CD4-positive, alpha-beta T cell treated with Interleukin-4 for 1 hour (primary cell): ENCODE measurements around the gene CACTIN.
"Not testable (repeated sequence)": the region's sequence is repeated elsewhere in the genome, so short reads cannot be mapped to it uniquely, and the experiment has no call there.

Experiments used
- DNase-seq, 2 donors: peaks; one replicate each; pipeline ENCODE4 v3.0.0-alpha.2; 2020 to 2022

CACTIN gene

DNA sequence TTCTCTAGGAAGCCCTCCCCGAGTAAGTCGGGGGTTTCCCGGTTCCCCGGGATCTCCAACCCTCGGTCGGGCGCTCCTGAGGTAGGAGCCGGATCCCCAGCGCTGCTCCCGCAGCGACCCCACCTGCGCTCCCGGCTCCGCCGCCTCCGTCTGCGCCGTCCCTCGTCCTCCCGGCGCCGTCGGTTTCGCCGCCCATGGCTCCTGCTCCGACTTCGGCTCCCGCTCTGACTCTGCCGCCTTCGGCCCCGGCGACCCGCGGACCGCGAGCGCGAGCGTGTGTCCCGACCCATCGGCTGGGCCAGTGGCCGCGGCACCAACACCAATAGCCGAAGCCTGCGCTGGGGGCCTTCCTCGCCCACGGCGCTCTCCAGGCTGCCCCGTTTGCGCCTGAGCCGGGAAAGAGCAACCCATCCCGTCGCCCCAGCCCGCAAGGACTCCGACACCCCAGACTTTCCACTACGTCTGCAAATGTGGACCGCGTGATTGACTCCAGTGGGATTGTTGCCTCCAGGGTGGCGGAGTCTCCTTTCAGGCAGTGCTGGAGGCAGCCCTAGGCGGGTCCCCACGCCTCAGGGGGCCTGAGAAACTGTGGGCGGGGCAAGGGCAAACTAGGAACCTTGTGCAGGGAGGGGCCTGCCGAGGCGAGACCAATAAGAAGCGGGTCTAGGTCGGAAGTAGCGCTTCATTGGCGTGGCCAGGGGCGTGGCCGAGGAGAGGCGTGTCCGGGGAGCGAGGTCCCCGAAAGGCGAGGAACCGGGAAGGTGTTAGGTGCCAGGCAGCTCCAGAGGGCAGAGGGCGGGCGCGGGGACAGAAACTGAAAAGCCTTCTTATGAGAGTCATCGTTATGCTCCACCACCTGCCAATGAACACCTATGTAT lies at the start of gene CACTIN:
Gene CACTIN, minus strand, starts transcription at position 318 of the 878 bp plus-strand sequence. Its CDS starts 28 bp downstream, at position 290.
- DNase-seq: peak; percentile 98 to 99

DNA sequence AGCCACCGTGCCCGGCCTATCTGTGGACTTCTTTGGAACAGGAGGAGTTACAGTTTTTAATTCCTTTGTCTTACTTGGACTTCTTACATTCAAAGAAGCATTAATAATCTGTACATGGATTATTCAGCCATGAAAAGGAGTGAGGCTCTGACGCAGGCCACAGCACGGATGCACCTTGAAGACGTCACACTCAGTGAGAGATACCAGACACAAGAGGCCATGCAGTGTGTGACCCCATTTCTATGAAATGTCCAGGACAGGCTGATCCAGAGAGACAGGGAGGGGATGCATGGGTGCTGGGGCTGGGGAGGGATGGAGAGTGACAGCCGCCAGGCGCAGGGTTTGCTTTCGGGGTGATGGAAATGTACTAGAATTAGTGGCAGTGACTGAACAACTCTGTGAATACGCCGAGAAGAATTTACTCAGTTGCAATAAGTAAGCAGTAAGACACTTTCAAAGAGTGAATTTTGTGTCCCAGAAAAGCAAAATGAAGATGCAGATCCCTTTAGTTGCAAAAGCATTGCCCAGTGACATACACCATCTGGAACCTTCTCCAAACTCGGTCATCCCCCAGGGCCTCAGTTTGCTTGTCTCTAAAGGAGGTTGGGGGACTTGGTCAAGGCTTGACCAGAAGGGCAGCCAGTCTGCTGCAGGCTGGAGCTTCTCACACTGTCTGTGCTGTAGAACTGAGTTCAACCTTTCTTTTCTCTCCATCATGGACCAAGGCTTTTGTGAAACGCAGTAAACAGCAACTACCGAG lies 48.4 kb upstream of the CACTIN start:
- DNase-seq: no peak

GRCh38 chr19:3673506-3674439 lies 47.2 kb upstream of the CACTIN start:
- DNase-seq: no peak

DNA sequence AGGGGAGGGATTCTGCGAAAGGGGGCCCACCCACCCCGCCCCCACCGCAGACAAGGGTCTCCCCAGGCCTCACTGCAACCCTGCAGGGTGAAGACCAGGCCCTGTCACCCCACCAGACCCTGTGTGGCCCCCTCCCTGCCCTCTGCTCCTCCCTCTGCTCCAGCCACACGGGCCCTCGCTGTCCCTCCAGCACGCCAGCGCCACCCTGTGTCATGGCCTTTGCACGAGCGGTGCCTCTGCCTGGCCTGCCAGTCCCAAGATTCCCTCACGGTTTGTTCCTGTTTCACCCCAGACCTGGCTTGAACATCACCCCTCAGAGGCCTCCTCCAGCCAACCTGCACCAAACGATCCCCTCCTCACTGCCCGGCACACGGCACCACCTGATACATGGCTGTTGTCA lies 46.4 kb upstream of the CACTIN start:
- no peak for DNase-seq

DNA sequence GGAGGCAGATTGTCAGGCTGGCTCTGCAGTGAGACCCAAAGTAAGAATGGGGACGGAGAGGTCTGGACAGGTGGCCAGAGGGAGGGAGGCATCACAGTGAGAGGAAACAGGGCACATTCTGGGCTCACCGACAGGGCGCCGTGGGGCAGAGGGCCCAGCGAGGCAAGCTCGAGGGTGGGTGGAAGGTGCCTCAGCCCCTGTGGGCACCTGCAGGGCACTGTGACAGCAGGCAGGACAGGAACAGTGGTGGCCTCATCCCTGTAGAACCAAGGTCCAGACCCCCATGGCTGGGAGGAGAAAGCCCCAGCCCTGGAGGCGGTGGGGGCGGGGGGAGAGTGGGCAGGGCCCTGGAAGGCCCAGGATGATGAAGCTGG lies 46.0 kb upstream of the CACTIN start:
- no peak for DNase-seq

DNA sequence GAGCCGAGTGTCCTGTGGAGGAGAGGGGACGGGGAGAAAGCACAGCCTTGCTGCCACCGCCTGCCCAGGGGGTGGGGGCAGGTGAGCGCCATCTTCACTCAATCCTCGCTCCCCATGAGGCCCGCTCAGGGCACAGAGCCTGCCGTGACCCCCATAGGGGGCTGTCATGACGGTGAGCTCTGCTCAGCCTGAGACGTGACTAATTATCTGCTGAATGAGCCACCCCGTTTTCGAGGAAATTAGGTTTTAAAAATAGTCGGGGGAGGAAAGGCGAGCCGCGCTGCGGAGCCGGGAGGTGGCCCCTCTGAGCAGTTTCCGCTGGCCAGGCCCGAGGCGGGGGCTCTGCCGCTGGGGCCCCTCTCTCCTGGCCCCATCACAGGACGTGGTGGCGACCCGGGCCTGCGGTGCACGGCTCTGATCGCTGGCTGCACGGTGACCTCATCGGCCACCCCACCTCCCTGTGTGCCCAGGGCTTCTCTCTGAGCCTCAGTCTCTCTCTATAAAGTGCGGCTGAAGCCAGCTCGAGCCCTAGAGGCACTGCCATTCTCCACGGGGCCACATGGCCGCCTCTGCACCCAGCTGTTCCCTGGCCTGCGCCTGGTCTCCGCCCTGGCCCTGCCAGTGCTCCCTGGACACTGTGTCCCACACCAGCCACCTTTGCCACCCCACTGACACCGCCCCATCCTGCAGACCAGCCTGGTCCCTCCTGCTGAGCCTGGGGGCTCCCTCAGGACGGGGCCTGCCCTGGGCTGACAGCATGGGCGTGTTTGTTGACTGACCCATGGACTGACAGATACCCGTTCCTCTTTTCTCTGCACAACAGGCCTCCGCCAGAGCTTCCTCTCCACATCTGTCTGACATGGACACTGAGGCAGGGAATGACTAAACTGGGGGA lies 45.3 kb upstream of the CACTIN start:
- DNase-seq: no peak

DNA sequence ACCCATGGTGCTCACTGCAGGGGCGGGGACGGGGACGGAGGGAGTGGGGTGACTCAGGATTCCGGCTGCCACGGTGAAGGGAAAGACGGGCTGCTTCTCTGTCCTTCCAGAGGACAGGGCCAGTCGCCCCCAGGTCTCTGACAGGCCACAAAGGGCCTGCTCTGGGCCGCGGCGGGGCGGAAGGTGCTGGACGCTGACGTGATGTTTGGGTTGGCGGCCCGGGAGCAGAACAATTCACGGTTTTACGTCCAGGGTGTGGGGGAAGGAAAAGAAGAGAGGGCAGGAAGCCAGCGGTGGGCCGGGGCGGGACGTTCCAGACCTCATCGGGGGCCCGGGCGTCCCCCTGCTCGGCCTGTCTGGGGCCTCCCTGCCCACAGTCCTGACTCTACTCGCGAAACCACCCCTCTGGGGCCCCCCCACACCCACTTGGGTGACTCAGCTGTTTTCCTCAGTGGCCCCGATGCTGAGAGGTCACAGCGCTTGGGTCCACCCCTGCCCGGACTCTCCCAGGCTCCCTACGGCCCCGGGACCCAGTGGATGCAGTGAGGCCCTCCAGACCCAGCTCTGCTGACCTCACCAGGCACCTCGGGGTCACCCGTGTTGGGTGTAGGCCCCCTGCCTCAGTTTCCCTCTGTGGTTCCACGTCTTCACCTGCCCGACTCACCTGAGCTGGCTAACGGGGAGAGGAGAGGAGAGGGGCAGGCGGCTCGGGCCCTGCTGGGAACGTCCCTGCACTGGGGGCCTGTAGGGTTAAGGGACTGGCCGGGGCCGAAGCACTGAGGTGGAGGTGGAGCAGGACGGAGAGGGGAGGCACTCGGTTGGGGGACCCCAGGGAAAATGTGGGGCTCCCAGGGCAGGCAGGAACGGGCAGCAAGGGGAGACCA lies 44.4 kb upstream of the CACTIN start:
- DNase-seq: peak; percentile 35 to 48

DNA sequence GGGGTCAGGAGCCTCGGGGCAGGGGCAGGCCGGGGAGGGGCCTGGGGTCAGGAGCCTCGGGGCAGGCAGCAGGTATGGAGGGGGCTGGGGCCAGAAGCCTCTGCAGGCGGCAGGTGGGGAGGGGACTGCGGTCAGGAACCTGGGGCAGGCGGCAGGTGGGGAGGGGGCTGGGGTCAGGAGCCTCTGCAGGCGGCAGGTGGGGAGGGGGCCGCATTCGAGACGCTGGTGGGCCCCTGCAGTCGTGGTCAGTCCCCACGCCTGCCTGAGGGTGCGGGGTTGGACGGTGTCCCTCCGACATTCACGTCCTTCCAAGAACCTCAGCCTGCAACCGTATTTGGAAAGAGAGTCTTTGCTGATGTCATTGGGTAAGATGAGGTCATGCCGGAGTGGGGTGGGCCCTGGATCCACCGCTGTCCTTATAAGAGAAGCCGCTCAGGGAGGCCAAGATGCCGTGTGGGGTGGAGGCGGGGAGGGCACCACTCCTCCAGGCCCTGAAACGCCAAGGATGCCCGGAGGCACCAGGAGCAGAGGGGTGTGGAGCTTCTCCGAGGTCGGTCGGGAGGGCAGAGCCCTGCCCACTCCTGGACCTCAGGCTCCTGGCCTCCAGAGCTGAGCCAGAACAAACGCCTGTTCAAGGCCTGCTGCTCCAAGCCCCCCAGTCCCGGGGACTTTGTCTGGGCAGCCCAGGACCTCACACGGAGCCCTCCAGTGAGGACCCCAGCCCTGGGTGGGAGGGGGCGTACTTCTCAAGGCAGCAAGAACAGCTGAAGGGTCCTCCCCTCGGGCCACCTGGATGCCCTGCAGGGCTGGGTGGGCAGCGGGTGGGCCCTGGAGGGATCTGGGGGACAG lies 43.6 kb upstream of the CACTIN start:
- DNase-seq: no peak

DNA sequence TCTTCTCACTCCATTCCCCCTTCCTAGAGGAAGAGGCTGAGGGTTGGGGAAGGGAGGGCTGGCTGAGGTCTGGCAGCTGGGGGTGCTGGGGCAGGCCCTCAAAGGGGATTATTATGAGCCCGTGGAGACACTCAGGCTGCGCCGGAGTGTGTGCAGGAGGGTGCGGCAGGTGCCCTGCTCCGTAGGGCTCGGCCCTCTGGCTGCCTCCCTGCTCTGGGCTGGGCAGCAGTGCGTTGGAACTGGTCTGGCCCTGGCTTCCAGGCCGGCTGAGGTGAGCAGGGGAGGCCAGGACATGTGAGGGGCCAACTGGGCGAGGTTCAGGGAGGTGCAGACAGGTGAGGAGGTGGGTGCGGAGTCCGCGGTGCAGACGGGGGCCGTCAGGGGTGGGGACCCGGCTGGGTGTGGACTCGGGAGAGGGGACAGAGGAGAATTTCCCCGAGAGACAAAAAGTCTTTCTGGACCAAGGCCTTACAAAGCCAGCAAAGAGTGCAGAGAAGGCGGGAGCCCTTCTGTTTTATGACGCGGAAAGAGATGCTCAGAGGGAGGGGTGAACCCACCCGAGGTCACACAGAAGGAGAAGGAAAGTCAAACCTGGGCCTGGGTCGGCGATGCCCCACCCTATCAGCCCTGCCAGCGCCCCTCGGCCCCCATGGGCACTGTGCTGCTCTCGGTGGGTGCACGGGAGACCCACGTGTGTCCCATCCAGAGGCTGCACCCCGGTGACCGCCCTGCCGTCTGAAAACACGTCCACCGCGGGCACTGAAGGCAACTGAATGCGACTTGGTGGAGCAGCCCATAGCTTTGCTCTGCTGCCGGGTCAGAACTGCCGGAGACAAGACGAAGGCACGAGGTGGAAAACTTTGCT lies 42.7 kb upstream of the CACTIN start:
- no peak for DNase-seq

GRCh38 chr19:3668331-3669081 lies 41.9 kb upstream of the CACTIN start:
- no peak for DNase-seq

DNA sequence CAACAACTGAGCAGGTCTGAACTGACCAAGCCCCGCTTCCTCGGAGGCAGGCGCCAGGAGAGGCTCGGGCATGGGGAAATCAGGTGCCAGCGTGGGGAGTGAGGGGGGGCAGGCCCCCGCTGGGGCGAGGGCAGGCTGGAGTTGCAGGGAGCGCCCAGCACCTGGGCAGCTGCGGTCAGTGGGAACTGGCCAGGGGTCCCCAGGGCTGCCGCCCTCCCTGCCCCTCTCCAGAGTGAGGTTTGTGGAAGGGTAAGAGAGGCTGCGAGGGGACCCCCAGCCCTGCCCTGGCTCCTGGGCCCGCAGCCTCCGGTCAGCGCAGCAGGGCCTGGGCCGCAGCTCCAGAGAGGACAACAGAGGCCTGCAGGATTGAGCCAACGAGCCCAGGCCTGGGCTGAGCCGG lies 41.2 kb upstream of the CACTIN start:
- DNase-seq: no peak

DNA sequence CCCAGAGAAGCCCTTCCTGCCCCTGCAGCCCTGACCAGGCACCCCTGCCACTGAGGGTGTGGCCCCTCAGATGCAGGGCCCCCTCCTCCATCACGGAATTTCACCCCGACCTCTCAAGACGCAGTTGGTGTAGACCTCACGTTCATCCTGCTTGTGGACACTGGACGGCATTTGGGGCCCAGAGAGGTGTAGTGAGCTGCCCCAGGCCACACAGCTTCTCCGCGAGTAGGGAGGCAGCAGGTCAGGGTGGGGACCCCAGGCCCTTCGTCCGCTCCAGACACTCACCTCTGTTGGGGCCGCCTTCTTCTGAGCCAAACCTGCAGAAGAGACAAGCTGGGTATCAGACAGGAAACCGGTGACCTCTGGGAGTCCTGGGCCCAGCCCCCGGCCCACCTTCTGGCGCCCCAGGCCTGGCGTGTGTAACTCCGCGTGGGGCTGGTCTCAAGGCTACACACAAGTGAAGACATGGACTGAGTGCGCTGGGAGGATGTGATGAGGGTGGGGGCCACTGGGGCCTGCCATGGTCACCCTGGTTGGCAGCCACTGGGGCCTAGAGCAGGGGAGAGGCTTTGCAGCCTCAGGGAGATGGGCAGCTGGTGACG lies 40.5 kb upstream of the CACTIN start:
- DNase-seq: no peak

DNA sequence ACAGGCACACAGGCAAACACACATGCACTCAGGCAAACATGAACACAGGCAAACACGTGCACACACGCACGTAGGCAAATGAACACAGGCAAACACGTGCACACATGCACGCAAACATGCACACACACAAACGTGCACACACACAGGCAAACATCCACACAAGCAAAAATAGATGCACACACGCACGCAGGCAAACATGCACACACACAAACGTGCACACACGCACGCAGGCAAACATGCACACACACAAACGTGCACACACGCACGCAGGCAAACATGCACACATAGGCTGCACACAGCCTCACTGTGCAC lies 39.9 kb upstream of the CACTIN start:
- DNase-seq: not testable (repeated sequence)

DNA sequence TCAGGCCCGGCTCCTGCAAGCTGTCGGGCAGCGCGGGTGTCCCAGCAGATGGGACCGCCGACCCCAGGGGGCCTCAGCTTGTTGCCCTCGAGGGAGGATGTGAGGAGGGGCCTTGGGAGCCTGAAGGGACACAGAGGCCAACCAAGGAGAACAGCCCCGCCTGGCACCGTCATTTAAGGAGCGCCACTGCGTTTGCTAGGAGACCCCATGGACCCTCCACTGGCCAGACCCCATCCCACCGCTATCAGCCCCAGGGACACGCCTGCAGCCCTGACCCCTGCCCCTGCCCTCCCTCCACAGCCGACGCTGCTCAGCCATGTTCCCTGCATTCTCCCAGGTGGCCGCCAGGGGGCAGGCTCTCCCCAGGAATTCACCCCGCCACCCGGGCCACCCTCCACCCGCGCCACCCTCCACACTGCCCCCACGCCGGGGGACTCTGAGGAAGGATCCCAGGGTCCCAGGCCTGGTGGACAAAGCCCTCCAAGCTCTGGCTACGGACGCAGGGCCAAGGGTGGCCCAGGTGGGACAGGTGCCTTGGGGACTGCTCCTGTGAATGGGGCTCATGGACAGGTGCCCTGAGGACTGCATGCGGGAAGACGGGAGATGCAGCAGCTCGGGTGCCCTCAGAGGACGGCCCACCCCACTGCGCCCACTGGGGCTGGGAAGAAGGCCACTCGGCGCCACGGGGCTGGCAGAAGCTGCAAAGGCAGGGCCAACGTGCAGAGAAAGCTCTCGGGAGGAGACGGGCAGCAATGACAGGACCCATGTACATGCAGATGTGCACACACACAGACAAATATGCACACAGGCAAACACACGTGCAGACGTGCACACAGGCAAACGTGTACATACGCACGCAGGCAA lies 39.3 kb upstream of the CACTIN start:
- peak; percentile 67 to 75 for DNase-seq

- no peak for DNase-seq
Measured at GRCh38 chr19:3664879-3665642, 38.5 kb upstream of the CACTIN start.

- DNase-seq: no peak
Measured at GRCh38 chr19:3663838-3664237, 37.2 kb upstream of the CACTIN start.
